HCT116 (cell line): ENCODE results near the gene ATOH8. TPM values are rescaled to one million over a fixed set of nuclear protein-coding genes. Genes with fewer than 3 reads are reported as not detected.

Experiments
- ATAC-seq: fragments of 200-7000 bp; cut with Tn5 transposase; 2 replicates; pipeline ENCODE4 v1.9.1; 2020; ENCODE audit warnings: mild to moderate bottlenecking, moderate library complexity
- BruUV-seq: library from RNA; stranded (reverse); fragments of 400-500 nt; replicated peaks from 2 replicates; lab custom pipeline; 2021; lab: Mats Ljungman, UMichigan
- CTCF ChIA-PET: fragments of 300-600 bp; sonication (Branson Sonifier 250); formaldehyde crosslinking; loops from one replicate; lab custom pipeline; 2021; ENCODE audit warnings: antibody characterized with exemption; lab: Charles Lee
- POLR2A ChIA-PET: fragments of 300-600, 350-600 bp; sonication (Branson Sonifier 250); formaldehyde crosslinking; loops from one replicate; lab custom pipeline; 2021; ENCODE audit warnings: antibody characterized with exemption; lab: Charles Lee
- RAD21 ChIA-PET, 2 experiments: fragments of 300-600 bp; sonication (Branson Sonifier 250); formaldehyde crosslinking; loops; one replicate each; lab custom pipeline; 2023; ENCODE audit warnings: low total read pairs in 2 of 2; ENCODE audit not compliant: uncharacterized antibody in 2 of 2, unreplicated experiment in 2 of 2, low non-redundant PET in 1 of 2; lab: Charles Lee
- DNase-seq: peaks from one replicate; pipeline ENCODE4 v3.0.0-alpha.2; 2010; ENCODE audit warnings: low read depth, low spot score
- H2AFZ ChIP-seq: fragments of 200-600 bp; shearing (Covaris generic), sonication (generic); 2 replicates; pipeline ENCODE4 v1.6.1; 2017; ENCODE audit warnings: low read depth, mixed run types, mixed read lengths, antibody characterized with exemption, low read length; ENCODE audit not compliant: poor library complexity, severe bottlenecking
- H3K27ac ChIP-seq: 2 replicates; pipeline ENCODE4 v1.5.1; 2012; ENCODE audit warnings: low read depth, low read length
- H3K27me3 ChIP-seq: fragments of 200-600 bp; sonication (generic); 2 replicates; pipeline ENCODE4 v1.6.1; 2016; ENCODE audit warnings: mixed run types, low read length, mixed read lengths; ENCODE audit not compliant: insufficient read depth
- H3K36me3 ChIP-seq, 2 experiments: fragments of 200-500 bp in 1 of 2; fragments of 200-600 bp in 1 of 2; sonication (Bioruptor generic) in 1 of 2; sonication (generic) in 1 of 2; 2 replicates each; pipeline versions ENCODE4 v1.5.1 to v1.6.1; 2014 to 2016; ENCODE audit warnings: low read length in 2 of 2, inconsistent platforms in 1 of 2, mixed read lengths in 1 of 2, mixed run types in 1 of 2; ENCODE audit not compliant: insufficient read depth in 2 of 2, control insufficient read depth in 1 of 2
- H3K4me1 ChIP-seq, 2 experiments: fragments of 200-600 bp in 1 of 2; sonication (generic) in 1 of 2; 2 replicates each; pipeline versions ENCODE4 v1.5.1 to v1.6.1; 2012 to 2017; ENCODE audit warnings: low read length in 2 of 2, inconsistent platforms in 1 of 2, mild to moderate bottlenecking in 1 of 2, mixed read lengths in 1 of 2, mixed run types in 1 of 2, moderate library complexity in 1 of 2; ENCODE audit not compliant: insufficient read depth in 2 of 2, control insufficient read depth in 1 of 2
- H3K4me2 ChIP-seq: fragments of 200-600 bp; sonication (generic); 2 replicates; pipeline ENCODE4 v1.6.1; 2017; ENCODE audit warnings: mixed run types, low read length, mixed read lengths
- H3K4me3 ChIP-seq, 2 experiments: fragments of 200-600 bp in 1 of 2; sonication (generic) in 1 of 2; replicated peaks in 1 of 2; 2 replicates each; pipeline ENCODE4 v1.5.1; 2011 to 2016; ENCODE audit warnings: low read length in 2 of 2, control low read depth in 1 of 2, low read depth in 1 of 2, mild to moderate bottlenecking in 1 of 2, mixed read lengths in 1 of 2, mixed run types in 1 of 2
- H3K79me2 ChIP-seq: fragments of 200-600 bp; sonication (generic); 2 replicates; pipeline ENCODE4 v1.6.1; 2017; ENCODE audit warnings: mild to moderate bottlenecking, mixed run types, low read length, moderate library complexity, mixed read lengths; ENCODE audit not compliant: insufficient read depth
- H3K9ac ChIP-seq: fragments of 200-600 bp; sonication (generic); 2 replicates; pipeline ENCODE4 v1.6.1; 2016; ENCODE audit warnings: low read length, mixed read lengths
- H3K9me2 ChIP-seq: fragments of 200-600 bp; sonication (generic), shearing (Covaris generic); 2 replicates; pipeline ENCODE4 v1.6.1; 2017; ENCODE audit warnings: mixed run types, mild to moderate bottlenecking, moderate library complexity; ENCODE audit not compliant: insufficient read depth
- H3K9me3 ChIP-seq, 2 experiments: fragments of 200-500 bp in 1 of 2; fragments of 200-600 bp in 1 of 2; sonication (Bioruptor generic) in 1 of 2; sonication (generic) in 1 of 2; 2 replicates each; pipeline ENCODE4 v1.6.1; 2014 to 2017; ENCODE audit warnings: low read length in 2 of 2, mixed read lengths in 2 of 2, inconsistent platforms in 1 of 2, low read depth in 1 of 2, mild to moderate bottlenecking in 1 of 2, mixed run types in 1 of 2, moderate library complexity in 1 of 2; ENCODE audit not compliant: control insufficient read depth in 1 of 2, insufficient read depth in 1 of 2
- H4K20me1 ChIP-seq: fragments of 200-600 bp; sonication (generic), shearing (Covaris generic); 2 replicates; pipeline ENCODE4 v1.6.1; 2017; ENCODE audit warnings: mixed run types, mild to moderate bottlenecking, moderate library complexity; ENCODE audit not compliant: insufficient read depth
- CBX3 ChIP-seq: IDR thresholded peaks from 2 replicates; pipeline ENCODE4 v1.6.1; 2012; ENCODE audit warnings: low read depth
- CEBPB ChIP-seq: IDR thresholded peaks from 2 replicates; pipeline ENCODE4 v1.6.1; 2012; ENCODE audit warnings: low read depth
- ELF1 ChIP-seq: IDR thresholded peaks from 2 replicates; pipeline ENCODE4 v1.6.1; 2012; ENCODE audit warnings: low read depth, borderline replicate concordance
- EZH2 ChIP-seq: fragments of 200-600 bp; sonication (generic); IDR thresholded peaks from 2 replicates; pipeline ENCODE4 v1.6.1; 2017; ENCODE audit warnings: antibody characterized with exemption, mixed run types
- FOSL1 ChIP-seq: IDR thresholded peaks from 2 replicates; pipeline ENCODE4 v1.6.1; 2012; ENCODE audit warnings: low read depth
- JUND ChIP-seq: IDR thresholded peaks from 2 replicates; pipeline ENCODE4 v1.6.1; 2012
- RAD21 ChIP-seq: IDR thresholded peaks from 2 replicates; pipeline ENCODE4 v1.6.1; 2012; ENCODE audit warnings: low read depth, mild to moderate bottlenecking
- SIN3A ChIP-seq: IDR thresholded peaks from 2 replicates; pipeline ENCODE4 v1.6.1; 2012; ENCODE audit warnings: low read depth
- SP1 ChIP-seq: IDR thresholded peaks from 2 replicates; pipeline ENCODE4 v1.6.1; 2012; ENCODE audit warnings: low read depth
- TCF7L2 ChIP-seq: IDR thresholded peaks from 2 replicates; pipeline ENCODE4 v1.7.0; 2011; ENCODE audit warnings: borderline replicate concordance, inconsistent platforms; ENCODE audit not compliant: insufficient read depth, insufficient read length; ENCODE audit errors: extremely low read depth
- YY1 ChIP-seq: IDR thresholded peaks from 2 replicates; pipeline ENCODE4 v1.6.1; 2011; ENCODE audit warnings: low read length, low read depth, moderate library complexity, mild to moderate bottlenecking; ENCODE audit not compliant: insufficient replicate concordance; ENCODE audit errors: extremely low read depth
- ZNF274 ChIP-seq: fragments of 200-500 bp; sonication (Bioruptor generic); IDR thresholded peaks from 2 replicates; pipeline ENCODE4 v1.6.1; 2014; ENCODE audit warnings: mild to moderate bottlenecking, low read depth, low read length, inconsistent platforms
- intact Hi-C: fragments of 100-400 bp; cut with micrococcal nuclease; formaldehyde crosslinking; loops from 2 replicates; pipeline ENCODE4 v1.10.0; 2022
- total RNA-seq: library from RNA; stranded (reverse); gene quantifications from one replicate; pipeline ENCODE4 v1.2.1, GENCODE V29; 2021; ENCODE audit not compliant: unreplicated experiment
- TF ChIP-seq, protein P1 (sequence below): IDR thresholded peaks from 2 replicates; pipeline ENCODE4 v1.6.1; 2012
- TF ChIP-seq, protein P2 (sequence below): IDR thresholded peaks from 2 replicates; pipeline ENCODE4 v1.6.1; 2012; ENCODE audit warnings: low read depth
- TF ChIP-seq, protein P3 (sequence below): IDR thresholded peaks from 2 replicates; pipeline ENCODE4 v1.6.1; 2011; ENCODE audit warnings: mild to moderate bottlenecking, low read length, moderate library complexity; ENCODE audit not compliant: insufficient replicate concordance; ENCODE audit errors: extremely low read depth

Gene ATOH8
- total RNA-seq, 1 experiment from 2014 or later, result 0.74 TPM

DNA sequence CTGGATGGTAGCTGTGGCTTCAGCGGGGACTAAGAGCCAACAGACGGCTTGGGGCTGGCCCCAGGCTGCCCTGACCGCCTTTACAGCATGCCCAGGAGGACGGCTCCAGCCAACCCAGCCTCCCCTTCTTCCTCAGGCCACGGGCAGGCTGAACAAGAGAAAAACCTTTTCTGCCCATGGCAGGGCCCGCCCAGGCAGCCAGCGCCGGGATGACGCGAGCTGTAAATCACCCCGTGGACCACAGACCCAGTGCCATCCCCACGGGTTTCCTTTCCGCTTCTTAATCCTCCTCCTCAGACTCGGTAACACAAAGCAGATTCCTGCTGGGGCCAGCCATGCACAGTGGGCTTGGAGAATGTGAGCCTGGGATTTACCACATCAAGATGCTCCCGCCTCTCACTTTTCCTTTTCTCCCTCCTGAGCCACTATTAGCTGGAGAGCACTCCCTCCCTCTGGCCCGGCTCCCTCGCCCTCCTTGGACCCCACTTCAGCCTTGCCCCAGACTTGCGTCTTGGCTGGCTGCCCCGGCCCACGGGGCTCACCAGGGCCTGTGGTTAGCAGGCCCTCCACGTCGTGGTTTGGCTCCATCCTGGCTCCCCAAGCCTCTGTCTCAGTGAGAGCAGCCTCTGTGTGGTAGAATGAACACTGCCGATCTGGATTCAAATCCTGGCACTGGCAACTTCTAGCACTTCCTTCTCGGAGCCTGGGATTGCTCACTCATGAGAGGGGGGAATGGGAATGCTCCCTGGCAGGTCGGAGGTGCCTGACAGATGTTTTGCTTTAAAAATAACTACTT is 31.4 kb downstream of the ATOH8 start:
- no TSS peak for BruUV-seq

More for the DNA sequence above, 31.4 kb downstream of the ATOH8 start:
- ATAC-seq (no peak), DNase-seq (no peak)
- Histone ChIP-seq H3K9me3 (no peaks in the 10 kb centered on the region), H3K27me3 (no peaks in the 10 kb centered on the region), H3K4me1 (no peaks in the 10 kb centered on the region), H3K79me2 (no peaks in the 10 kb centered on the region), H3K27ac (no peak overlapping the region), H3K9me2 (no peaks in the 10 kb centered on the region), H3K4me3 (no peak overlapping the region), H3K4me2 (no peak overlapping the region), H2AFZ (no peak overlapping the region), H4K20me1 (no peaks in the 10 kb centered on the region), H3K9ac (no peak overlapping the region), H3K36me3 (no peaks in the 10 kb centered on the region)
- POLR2A ChIA-PET, result no interaction called here
- intact Hi-C loops, result no loop called here
- no peak for TF ChIP-seq YY1
- no peak for TF ChIP-seq RAD21
- TF ChIP-seq, protein P1, sequence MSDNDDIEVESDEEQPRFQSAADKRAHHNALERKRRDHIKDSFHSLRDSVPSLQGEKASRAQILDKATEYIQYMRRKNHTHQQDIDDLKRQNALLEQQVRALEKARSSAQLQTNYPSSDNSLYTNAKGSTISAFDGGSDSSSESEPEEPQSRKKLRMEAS, result no peak
- TF ChIP-seq ELF1, result no peak
- no peak for TF ChIP-seq CEBPB
- TF ChIP-seq JUND, result no peak
- TF ChIP-seq ZNF274, result no peak
- TF ChIP-seq CBX3, result no peak
- no peak for TF ChIP-seq SIN3A
- no peak for TF ChIP-seq FOSL1
- TF ChIP-seq, protein P2, sequence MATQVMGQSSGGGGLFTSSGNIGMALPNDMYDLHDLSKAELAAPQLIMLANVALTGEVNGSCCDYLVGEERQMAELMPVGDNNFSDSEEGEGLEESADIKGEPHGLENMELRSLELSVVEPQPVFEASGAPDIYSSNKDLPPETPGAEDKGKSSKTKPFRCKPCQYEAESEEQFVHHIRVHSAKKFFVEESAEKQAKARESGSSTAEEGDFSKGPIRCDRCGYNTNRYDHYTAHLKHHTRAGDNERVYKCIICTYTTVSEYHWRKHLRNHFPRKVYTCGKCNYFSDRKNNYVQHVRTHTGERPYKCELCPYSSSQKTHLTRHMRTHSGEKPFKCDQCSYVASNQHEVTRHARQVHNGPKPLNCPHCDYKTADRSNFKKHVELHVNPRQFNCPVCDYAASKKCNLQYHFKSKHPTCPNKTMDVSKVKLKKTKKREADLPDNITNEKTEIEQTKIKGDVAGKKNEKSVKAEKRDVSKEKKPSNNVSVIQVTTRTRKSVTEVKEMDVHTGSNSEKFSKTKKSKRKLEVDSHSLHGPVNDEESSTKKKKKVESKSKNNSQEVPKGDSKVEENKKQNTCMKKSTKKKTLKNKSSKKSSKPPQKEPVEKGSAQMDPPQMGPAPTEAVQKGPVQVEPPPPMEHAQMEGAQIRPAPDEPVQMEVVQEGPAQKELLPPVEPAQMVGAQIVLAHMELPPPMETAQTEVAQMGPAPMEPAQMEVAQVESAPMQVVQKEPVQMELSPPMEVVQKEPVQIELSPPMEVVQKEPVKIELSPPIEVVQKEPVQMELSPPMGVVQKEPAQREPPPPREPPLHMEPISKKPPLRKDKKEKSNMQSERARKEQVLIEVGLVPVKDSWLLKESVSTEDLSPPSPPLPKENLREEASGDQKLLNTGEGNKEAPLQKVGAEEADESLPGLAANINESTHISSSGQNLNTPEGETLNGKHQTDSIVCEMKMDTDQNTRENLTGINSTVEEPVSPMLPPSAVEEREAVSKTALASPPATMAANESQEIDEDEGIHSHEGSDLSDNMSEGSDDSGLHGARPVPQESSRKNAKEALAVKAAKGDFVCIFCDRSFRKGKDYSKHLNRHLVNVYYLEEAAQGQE, result no peak
- TF ChIP-seq, protein P3, sequence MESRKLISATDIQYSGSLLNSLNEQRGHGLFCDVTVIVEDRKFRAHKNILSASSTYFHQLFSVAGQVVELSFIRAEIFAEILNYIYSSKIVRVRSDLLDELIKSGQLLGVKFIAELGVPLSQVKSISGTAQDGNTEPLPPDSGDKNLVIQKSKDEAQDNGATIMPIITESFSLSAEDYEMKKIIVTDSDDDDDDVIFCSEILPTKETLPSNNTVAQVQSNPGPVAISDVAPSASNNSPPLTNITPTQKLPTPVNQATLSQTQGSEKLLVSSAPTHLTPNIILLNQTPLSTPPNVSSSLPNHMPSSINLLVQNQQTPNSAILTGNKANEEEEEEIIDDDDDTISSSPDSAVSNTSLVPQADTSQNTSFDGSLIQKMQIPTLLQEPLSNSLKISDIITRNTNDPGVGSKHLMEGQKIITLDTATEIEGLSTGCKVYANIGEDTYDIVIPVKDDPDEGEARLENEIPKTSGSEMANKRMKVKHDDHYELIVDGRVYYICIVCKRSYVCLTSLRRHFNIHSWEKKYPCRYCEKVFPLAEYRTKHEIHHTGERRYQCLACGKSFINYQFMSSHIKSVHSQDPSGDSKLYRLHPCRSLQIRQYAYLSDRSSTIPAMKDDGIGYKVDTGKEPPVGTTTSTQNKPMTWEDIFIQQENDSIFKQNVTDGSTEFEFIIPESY, result no peak
- no peak for TF ChIP-seq TCF7L2
- TF ChIP-seq SP1, result no peak
- no peak for TF ChIP-seq EZH2
- RAD21 ChIA-PET, result no interaction called here
- CTCF ChIA-PET, result no interaction called here
